ENCODE results near the gene MSH4.

Gene MSH4

DNA sequence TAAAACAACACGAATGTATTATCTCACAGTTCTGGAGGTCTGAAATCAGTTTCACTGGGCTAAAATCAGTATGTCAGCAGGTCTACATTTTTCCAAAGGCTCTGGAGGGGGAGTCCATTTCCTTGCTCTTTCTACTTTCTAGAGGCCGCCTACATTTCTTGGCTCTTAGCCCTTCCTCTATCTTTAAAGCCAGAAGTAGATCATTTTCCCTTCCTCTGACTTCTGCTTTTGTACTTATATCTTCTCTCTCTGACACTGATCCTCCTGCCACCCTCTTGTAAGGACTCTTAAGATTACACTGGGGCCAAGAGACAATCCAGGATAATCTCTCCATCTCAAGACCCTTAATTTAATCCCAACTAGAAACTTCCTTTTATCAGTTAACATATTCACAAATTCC, 41.4 kb downstream of the MSH4 start:
- no peak for DNase-seq (ENCODE audit: low spot score)
- in situ Hi-C loops (cut with MboI; ENCODE audit: low sequenced_read_pairs, unreplicated experiment), result no loop called here
- TF ChIP-seq, protein P1, sequence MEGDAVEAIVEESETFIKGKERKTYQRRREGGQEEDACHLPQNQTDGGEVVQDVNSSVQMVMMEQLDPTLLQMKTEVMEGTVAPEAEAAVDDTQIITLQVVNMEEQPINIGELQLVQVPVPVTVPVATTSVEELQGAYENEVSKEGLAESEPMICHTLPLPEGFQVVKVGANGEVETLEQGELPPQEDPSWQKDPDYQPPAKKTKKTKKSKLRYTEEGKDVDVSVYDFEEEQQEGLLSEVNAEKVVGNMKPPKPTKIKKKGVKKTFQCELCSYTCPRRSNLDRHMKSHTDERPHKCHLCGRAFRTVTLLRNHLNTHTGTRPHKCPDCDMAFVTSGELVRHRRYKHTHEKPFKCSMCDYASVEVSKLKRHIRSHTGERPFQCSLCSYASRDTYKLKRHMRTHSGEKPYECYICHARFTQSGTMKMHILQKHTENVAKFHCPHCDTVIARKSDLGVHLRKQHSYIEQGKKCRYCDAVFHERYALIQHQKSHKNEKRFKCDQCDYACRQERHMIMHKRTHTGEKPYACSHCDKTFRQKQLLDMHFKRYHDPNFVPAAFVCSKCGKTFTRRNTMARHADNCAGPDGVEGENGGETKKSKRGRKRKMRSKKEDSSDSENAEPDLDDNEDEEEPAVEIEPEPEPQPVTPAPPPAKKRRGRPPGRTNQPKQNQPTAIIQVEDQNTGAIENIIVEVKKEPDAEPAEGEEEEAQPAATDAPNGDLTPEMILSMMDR (IDR thresholded peaks at IDR 0.05; ENCODE audit: borderline replicate concordance, control extremely low read depth, extremely low read depth, insufficient read depth, missing control alignments), result no peak

DNA sequence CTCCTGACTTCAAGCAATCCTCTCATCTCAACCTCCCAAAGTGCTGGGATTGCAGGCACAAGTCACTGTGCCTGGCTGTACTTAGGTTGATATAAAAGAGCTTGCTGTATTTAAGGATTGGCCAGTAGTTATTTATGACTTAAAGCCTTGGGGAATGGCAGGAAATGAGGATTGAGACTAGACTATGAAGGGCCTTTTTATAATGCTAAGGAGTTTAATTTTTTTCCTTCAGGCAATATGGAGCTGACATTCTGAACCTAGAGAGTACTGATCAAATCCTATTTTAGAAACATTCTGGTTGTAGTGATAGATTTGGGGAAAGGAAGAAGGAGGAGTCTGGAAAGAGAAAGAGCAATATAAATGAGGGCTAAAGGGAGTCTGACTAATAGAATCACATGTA, 44.7 kb downstream of the MSH4 start:
- in situ Hi-C loops (cut with MboI; ENCODE audit: low sequenced_read_pairs, unreplicated experiment), result no loop called here
- DNase-seq (ENCODE audit: low spot score), result no peak
- TF ChIP-seq, protein P1 (IDR thresholded peaks at IDR 0.05; ENCODE audit: borderline replicate concordance, control extremely low read depth, extremely low read depth, insufficient read depth, missing control alignments), result no peak

DNA sequence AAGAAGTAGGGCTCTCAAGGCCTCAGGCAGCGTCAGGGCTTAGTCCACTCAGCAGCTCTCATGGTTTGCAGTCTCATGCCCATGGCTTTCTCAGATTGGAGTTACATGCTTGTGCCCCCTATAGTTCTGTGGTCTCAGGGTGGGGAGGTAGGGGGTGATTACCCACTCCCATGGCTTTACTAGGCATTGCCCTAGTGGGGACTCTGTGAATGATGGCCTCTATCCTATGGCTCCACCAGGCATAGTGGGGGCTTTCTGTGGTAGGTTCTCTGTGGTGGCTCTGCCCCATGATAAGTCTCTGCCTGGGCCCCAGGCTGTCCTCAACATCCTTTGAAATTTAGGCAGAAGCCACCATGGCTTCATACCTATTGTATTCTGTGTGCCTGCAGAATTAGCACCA, 48.9 kb downstream of the MSH4 start:
- TF ChIP-seq, protein P1 (IDR thresholded peaks at IDR 0.05; ENCODE audit: borderline replicate concordance, control extremely low read depth, extremely low read depth, insufficient read depth, missing control alignments), result no peak
- in situ Hi-C loops (cut with MboI; ENCODE audit: low sequenced_read_pairs, unreplicated experiment), result no loop called here

DNA sequence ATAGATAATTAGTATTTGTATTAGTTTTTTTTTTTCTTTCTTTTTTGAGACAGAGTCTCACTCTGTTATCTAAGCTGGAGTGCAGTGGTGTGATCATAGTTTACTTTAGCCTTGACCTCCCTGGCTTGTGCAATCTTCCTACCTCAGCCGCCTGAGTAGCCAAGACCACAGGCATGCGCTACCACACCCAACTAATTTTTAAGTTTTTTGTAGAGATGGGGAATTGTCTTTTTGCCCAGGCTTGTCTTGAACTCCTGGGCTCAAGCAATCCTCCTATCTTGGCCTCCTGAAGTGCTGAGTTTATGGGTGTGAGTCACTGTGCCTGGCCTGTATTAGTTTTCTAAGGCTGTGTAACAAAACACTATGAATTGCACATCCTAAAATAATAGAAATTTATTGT, 58.3 kb downstream of the MSH4 start:
- in situ Hi-C loops (cut with MboI; ENCODE audit: low sequenced_read_pairs, unreplicated experiment), result no loop called here
- DNase-seq (ENCODE audit: low spot score), result no peak
- TF ChIP-seq, protein P1 (IDR thresholded peaks at IDR 0.05; ENCODE audit: borderline replicate concordance, control extremely low read depth, extremely low read depth, insufficient read depth, missing control alignments), result no peak

More for the DNA sequence above, 48.9 kb downstream of the MSH4 start:
- no peak for DNase-seq (ENCODE audit: low spot score)

DNA sequence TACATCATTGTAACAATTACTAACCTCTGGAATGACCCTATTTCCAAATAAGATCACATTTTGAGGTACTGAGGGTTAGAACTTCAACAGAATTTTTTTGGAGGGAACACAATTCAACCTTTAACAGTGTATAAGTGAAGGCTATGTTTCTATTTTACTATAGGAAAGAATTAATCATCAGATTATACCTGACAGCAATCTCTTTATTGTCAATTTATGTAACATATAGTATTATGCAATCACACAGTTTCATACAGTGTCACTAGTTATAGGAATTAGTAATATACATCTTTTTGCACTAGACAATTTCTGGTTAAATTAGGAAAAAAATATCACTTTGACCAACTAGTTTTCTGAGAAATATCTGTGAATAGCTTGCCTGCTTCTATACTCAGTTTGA, 59.1 kb downstream of the MSH4 start:
- no peak for DNase-seq (ENCODE audit: low spot score)
- TF ChIP-seq, protein P1 (IDR thresholded peaks at IDR 0.05; ENCODE audit: borderline replicate concordance, control extremely low read depth, extremely low read depth, insufficient read depth, missing control alignments), result no peak
- in situ Hi-C loops (cut with MboI; ENCODE audit: low sequenced_read_pairs, unreplicated experiment), result no loop called here

DNA sequence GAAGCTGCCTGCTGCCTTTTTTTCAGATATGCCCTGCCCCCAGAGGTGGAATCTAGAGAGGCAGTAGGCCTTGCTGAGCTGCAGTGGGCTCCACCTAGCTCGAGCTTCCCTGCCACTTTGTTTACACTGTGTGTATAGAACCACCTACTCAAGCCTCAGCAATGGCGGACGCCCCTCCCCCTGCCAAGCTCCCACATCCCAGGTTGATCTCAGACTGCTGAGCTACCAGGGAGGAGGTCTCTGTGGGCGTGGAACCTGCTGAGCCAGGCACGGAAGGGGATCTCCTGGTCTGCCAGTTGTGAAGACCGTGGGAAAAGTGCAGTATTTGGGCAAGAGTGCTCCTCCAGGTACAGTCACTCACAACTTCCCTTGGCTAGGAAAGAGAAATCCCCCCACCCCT, 65.1 kb downstream of the MSH4 start:
- TF ChIP-seq, protein P1 (IDR thresholded peaks at IDR 0.05; ENCODE audit: borderline replicate concordance, control extremely low read depth, extremely low read depth, insufficient read depth, missing control alignments), result no peak
- no peak for DNase-seq (ENCODE audit: low spot score)
- in situ Hi-C loops (cut with MboI; ENCODE audit: low sequenced_read_pairs, unreplicated experiment), result no loop called here

DNA sequence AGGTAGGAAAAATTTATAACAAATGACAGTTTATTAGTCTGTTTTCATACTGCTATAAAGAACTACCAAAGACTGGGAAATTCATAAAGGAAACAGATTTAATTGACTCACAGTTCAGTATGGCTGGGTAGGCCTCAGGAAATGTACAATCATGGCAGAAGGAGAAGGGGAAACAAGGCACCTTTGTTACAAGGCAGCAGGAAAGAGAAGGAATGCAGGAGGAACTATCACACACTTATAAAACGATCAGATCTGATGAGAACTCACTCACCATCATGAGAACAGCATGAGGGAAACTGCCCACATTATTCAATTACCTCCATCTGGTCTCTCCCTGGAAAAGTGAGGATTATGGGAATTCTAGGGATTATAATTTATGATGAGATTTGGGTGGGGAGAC, 74.3 kb downstream of the MSH4 start:
- in situ Hi-C loops (cut with MboI; ENCODE audit: low sequenced_read_pairs, unreplicated experiment), result no loop called here
- TF ChIP-seq, protein P1 (IDR thresholded peaks at IDR 0.05; ENCODE audit: borderline replicate concordance, control extremely low read depth, extremely low read depth, insufficient read depth, missing control alignments), result no peak
- DNase-seq (ENCODE audit: low spot score), result no peak
